Cardiac muscle cell (in vitro differentiated cells and primary cell): Measurements from ENCODE around the gene GABBR2. TPM values are rescaled to one million over a fixed set of nuclear protein-coding genes. Genes with fewer than 3 reads are reported as not detected.

ENCODE experiments used
- DNase-seq, 2 donors: peaks; one replicate each; pipeline versions ENCODE4 v3.0.0 to v3.0.0-alpha.2; 2010 to 2017; ENCODE audit warnings: low read depth in 1 of 2, low spot score in 1 of 2
- H3K27ac ChIP-seq: fragments of 200-600 bp; sonication (generic); 2 replicates; pipeline ENCODE4 v1.5.1; 2016
- H3K27me3 ChIP-seq: fragments of 200-600 bp; sonication (generic); 2 replicates; pipeline ENCODE4 v1.6.0; 2016; ENCODE audit warnings: control low read depth
- H3K36me3 ChIP-seq: fragments of 200-600 bp; sonication (generic); 2 replicates; pipeline ENCODE4 v1.5.1; 2016; ENCODE audit warnings: control low read depth
- H3K4me1 ChIP-seq: fragments of 200-600 bp; sonication (generic); 2 replicates; pipeline ENCODE4 v1.8.1; 2017; ENCODE audit warnings: low read depth, mild to moderate bottlenecking, mixed run types
- H3K4me3 ChIP-seq: fragments of 200-600 bp; sonication (generic); 2 replicates; pipeline ENCODE4 v1.5.1; 2016; ENCODE audit warnings: mild to moderate bottlenecking
- H3K9me3 ChIP-seq: fragments of 200-600 bp; sonication (generic); 2 replicates; pipeline ENCODE4 v1.5.1; 2017; ENCODE audit warnings: low read depth, mild to moderate bottlenecking, control low read depth
- polyA plus RNA-seq: library from polyadenylated mRNA; unstranded; fragments of >200 nt; fragmentation: Nextera tagmentation; extraction: Ambion mirVana; gene quantifications from 2 replicates; pipeline ENCODE4 v1.2.1, GENCODE V29; 2016
- total RNA-seq: library from RNA; depleted of rRNA; stranded (reverse); fragments of >200 nt; gene quantifications from 2 replicates; pipeline ENCODE4 v1.2.3, GENCODE V29; 2016
- TF ChIP-seq, protein P1 (sequence below): IDR thresholded peaks from 2 replicates; pipeline ENCODE4 v1.5.1; 2012; ENCODE audit warnings: low read depth, mild to moderate bottlenecking, low read length

The GABBR2 gene
- total and polyA plus RNA-seq, 2 experiments from 2014 or later: 0.06 TPM; not detected in 1

DNA sequence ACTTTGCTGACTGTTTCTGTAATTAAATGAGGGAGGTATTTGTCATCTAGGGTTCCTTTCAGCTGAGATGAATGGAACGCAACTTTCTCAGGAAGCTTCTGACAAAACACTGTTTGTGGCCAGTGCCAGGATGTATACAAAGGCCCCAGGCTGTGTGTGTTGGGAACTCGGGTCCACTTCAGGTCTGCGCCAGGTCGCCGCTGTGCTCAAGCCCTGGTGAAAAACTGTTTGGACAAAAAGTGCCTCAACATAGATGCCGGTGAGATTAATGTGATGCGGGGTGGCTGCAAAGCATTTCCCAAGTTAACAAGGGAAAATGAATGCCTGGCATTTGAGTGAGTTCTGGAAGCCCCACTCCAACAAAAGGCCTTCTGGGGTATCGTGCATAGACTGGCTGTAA lies 156.4 kb downstream of the GABBR2 start:
- Histone ChIP-seq H3K4me3 (no peak overlapping the region), H3K27me3 (no peaks in the 10 kb centered on the region), H3K4me1 (no peaks in the 10 kb centered on the region)

DNA sequence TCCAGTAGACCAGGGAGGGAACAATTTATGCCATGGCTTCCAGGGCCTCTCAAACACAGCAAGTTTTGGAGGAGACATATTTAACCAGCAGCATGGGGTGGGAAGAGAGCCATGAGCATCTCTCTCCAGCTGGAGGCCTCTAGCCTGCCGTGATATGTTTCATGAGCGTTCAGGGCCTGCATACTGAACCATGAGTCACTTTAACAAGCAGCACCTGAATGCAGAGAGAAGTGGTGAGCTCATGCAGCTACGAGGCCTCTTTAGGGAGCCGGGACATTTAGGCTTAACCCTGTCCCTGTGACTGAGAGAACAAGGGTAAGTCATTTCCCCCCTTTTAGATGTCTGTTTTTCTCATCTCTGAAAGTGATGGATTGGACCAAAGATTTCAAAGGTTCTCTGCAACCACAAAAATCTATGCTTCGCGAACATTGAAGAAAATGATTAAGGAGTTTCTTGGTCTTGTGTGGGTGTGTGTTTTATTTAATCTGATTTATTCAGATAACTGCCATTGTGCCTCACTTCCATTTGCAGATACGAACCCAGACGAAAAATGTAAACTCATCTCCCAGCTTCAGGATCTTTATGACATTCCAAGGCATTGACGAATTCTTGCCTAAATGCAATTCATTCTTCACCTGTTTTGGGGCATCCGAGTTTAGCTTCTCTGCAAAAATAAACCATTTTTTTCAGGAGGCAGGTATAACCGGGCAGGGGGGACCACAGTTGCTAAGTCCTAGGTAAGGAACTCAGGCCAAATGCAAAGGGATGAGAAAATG lies 157.0 kb downstream of the GABBR2 start:
- no peak overlapping the region for H3K27ac ChIP-seq
- no peaks in the 10 kb centered on the region for H3K27me3 ChIP-seq
- H3K9me3 ChIP-seq: no peaks in the 10 kb centered on the region
- DNase-seq: peak in 1 of 2 donors; percentile 21
- no peaks in the 10 kb centered on the region for H3K36me3 ChIP-seq
- TF ChIP-seq, protein P1, sequence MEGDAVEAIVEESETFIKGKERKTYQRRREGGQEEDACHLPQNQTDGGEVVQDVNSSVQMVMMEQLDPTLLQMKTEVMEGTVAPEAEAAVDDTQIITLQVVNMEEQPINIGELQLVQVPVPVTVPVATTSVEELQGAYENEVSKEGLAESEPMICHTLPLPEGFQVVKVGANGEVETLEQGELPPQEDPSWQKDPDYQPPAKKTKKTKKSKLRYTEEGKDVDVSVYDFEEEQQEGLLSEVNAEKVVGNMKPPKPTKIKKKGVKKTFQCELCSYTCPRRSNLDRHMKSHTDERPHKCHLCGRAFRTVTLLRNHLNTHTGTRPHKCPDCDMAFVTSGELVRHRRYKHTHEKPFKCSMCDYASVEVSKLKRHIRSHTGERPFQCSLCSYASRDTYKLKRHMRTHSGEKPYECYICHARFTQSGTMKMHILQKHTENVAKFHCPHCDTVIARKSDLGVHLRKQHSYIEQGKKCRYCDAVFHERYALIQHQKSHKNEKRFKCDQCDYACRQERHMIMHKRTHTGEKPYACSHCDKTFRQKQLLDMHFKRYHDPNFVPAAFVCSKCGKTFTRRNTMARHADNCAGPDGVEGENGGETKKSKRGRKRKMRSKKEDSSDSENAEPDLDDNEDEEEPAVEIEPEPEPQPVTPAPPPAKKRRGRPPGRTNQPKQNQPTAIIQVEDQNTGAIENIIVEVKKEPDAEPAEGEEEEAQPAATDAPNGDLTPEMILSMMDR: no peak
- no peak overlapping the region for H3K4me3 ChIP-seq
- H3K4me1 ChIP-seq: no peaks in the 10 kb centered on the region

More for the DNA sequence above, 156.4 kb downstream of the GABBR2 start:
- Histone ChIP-seq H3K9me3 (no peaks in the 10 kb centered on the region), H3K36me3 (no peaks in the 10 kb centered on the region), H3K27ac (no peak overlapping the region)
- TF ChIP-seq, protein P1: no peak
- no peak for DNase-seq

DNA sequence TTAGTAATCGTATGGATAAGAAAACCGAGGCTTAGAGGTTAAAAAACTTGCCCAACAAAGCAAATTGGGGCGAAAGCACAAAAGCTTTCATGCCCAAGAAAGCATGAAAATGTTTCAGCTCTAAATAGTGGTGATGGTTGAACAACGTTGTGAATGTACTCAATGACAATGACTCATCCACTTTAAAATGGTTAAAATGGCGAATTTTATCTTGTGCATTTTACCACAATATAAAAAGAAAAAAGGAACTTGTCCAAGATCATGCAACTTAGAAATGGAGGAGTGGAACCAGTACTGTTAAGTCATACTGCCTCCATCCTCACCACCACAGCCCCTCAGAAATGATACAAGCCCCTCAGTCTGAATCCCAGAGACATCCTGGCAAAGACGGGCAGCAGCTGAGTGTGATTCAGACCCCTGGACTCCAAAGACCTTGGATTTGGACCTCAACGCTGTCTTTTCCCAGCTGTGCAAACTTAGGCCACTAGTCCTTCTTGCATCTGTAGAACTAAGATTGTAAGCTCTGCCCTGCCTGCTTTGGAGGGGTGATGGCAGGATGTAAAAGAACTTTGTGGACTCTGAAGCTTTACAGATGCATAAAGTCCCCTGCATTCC lies 158.4 kb downstream of the GABBR2 start:
- H3K4me1 ChIP-seq: no peaks in the 10 kb centered on the region
- no peaks in the 10 kb centered on the region for H3K27me3 ChIP-seq
- H3K9me3 ChIP-seq: no peaks in the 10 kb centered on the region
- no peak overlapping the region for H3K4me3 ChIP-seq
- no peak overlapping the region for H3K27ac ChIP-seq
- TF ChIP-seq, protein P1: no peak
- peak in 1 of 2 donors; percentile 40 for DNase-seq
- no peaks in the 10 kb centered on the region for H3K36me3 ChIP-seq

DNA sequence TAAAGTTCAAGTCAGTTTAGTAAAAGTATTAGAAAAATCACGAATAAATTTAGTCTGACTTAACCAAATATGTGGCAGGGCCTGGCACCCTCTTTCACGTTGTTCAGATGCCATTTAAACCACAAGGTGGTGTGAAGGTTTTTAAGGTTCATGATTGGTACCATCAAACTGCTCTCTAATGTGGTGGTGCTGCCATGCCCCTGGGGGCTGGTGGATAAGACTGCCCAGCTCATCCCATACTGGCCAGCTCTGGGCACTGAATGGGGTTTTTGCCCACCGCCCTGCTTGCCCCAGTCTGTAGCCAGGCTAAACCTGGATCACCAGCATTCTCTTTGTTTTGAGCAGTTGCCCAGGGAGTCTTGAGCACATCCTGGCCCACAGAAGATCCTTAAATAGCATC lies 159.3 kb downstream of the GABBR2 start:
- Histone ChIP-seq H3K36me3 (no peaks in the 10 kb centered on the region), H3K27me3 (no peaks in the 10 kb centered on the region), H3K4me3 (no peak overlapping the region), H3K4me1 (no peaks in the 10 kb centered on the region), H3K27ac (no peak overlapping the region), H3K9me3 (no peaks in the 10 kb centered on the region)
- DNase-seq: no peak
- TF ChIP-seq, protein P1: no peak

DNA sequence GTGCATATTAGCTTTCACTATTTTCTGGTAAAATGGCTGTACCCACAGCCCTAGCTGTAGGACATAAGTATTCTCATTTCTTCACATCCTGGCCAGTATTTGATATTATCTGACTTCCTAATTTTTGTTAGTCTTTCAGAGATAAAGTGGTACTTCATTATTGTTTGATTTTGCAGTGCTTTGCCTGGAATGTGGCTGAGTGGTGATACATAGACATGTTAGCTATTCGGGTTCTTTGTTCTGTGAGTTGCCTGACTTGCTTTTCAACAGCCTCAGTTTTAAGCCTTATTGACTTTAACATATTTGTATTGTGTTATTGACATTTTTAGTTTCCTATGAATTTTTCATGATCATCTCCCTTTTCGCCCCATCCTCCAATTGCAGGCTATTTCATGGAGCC lies 161.1 kb downstream of the GABBR2 start:
- no peak overlapping the region for H3K27ac ChIP-seq
- no peaks in the 10 kb centered on the region for H3K36me3 ChIP-seq
- no peak overlapping the region for H3K4me3 ChIP-seq
- H3K4me1 ChIP-seq: no peaks in the 10 kb centered on the region
- no peaks in the 10 kb centered on the region for H3K9me3 ChIP-seq
- no peaks in the 10 kb centered on the region for H3K27me3 ChIP-seq
- DNase-seq: no peak
- TF ChIP-seq, protein P1: no peak
